Immature natural killer cell (primary cell): ENCODE measurements around the gene ZNF267. TPM values are rescaled to one million over a fixed set of nuclear protein-coding genes. Genes with fewer than 3 reads are reported as not detected.
"Not testable (repeated sequence)": the region's sequence is repeated elsewhere in the genome, so short reads cannot be mapped to it uniquely, and the experiment has no call there.

Source experiments
- DNase-seq, 3 donors: peaks; one replicate each; pipeline ENCODE4 v3.0.0; 2022; ENCODE audit warnings: mixed read lengths in 1 of 3
- H3K27ac Mint-ChIP-seq, 6 donors: one replicate each; pipeline ENCODE4 v1.8.0; 2020; ENCODE audit warnings: mixed read lengths in 6 of 6, mild to moderate bottlenecking in 5 of 6, inconsistent platforms in 4 of 6, moderate library complexity in 3 of 6
- H3K27me3 Mint-ChIP-seq, 3 donors: one replicate each; pipeline ENCODE4 v1.8.0; 2020 to 2021; ENCODE audit warnings: low read depth in 3 of 3, mild to moderate bottlenecking in 3 of 3, mixed read lengths in 3 of 3, moderate library complexity in 3 of 3, inconsistent platforms in 1 of 3
- H3K36me3 Mint-ChIP-seq, 3 donors: one replicate each; pipeline ENCODE4 v1.8.0; 2020; ENCODE audit warnings: mixed read lengths in 3 of 3, inconsistent platforms in 2 of 3, mild to moderate bottlenecking in 2 of 3
- H3K4me1 Mint-ChIP-seq, 2 donors: one replicate each; pipeline ENCODE4 v1.8.0; 2020; ENCODE audit warnings: inconsistent platforms in 2 of 2, mild to moderate bottlenecking in 2 of 2, mixed read lengths in 2 of 2, moderate library complexity in 1 of 2
- H3K4me3 Mint-ChIP-seq, 5 donors: one replicate each; pipeline ENCODE4 v1.8.0; 2020; ENCODE audit warnings: mild to moderate bottlenecking in 5 of 5, mixed read lengths in 5 of 5, inconsistent platforms in 3 of 5, moderate library complexity in 3 of 5
- H3K9me3 Mint-ChIP-seq, 6 donors: one replicate each; pipeline ENCODE4 v1.8.0; 2020; ENCODE audit warnings: mild to moderate bottlenecking in 6 of 6, mixed read lengths in 6 of 6, inconsistent platforms in 4 of 6, moderate library complexity in 3 of 6
- polyA plus RNA-seq, 3 donors: library from polyadenylated mRNA; unstranded; fragments of 300-500 nt; fragmentation: Illumina TruSeq; gene quantifications; one replicate each; pipeline ENCODE4 v1.2.3, GENCODE V29; 2021

Gene ZNF267
- polyA plus RNA-seq, 3 donors from 2014 or later: 7.9 to 11.3 (median 11.2) TPM

DNA sequence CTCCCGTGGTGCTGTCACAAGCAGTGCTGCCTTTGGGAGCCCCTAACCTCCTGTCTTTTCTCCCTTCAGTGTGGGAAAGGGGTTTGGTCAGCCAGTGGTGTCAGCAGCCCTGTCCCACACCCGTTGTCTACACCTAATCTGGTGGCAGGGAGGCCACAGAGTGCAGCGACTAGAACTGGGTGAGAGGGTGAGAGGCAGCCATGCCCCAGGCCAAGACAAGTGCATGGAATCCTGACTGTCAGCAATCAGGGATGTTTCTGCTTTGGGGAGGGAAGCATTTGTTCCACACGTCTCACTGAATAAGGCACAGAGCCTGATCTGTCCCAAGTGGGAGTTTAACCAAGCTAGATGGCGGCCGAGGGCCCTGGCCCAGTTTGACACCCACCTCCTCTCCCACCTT lies 1.4 kb upstream of the ZNF267 start:
- Mint-ChIP-seq H3K4me3 (no peak overlapping the region), H3K9me3 (no peaks in the 10 kb centered on the region), H3K4me1 (peaks cover 64% of the 10 kb centered on the region in 2 donors), H3K27ac (peak overlapping the region in 3 of 6 donors; percentile 14 to 37 (median 34)), H3K27me3 (peaks cover 10 to 14% (median 12%) of the 10 kb centered on the region in 3 donors), H3K36me3 (no peaks in the 10 kb centered on the region)
- no peak for DNase-seq

- peaks cover 0 to 3% (median 0%) of the 10 kb centered on the region in 3 donors for H3K36me3 Mint-ChIP-seq
- H3K4me1 Mint-ChIP-seq: peaks cover 71 to 73% of the 10 kb centered on the region in 2 donors
- DNase-seq: peak; percentile 31 to 37 (median 34)
Observed at GRCh38 chr16:31874366-31875111, 932 bp downstream of the ZNF267 start.

DNA sequence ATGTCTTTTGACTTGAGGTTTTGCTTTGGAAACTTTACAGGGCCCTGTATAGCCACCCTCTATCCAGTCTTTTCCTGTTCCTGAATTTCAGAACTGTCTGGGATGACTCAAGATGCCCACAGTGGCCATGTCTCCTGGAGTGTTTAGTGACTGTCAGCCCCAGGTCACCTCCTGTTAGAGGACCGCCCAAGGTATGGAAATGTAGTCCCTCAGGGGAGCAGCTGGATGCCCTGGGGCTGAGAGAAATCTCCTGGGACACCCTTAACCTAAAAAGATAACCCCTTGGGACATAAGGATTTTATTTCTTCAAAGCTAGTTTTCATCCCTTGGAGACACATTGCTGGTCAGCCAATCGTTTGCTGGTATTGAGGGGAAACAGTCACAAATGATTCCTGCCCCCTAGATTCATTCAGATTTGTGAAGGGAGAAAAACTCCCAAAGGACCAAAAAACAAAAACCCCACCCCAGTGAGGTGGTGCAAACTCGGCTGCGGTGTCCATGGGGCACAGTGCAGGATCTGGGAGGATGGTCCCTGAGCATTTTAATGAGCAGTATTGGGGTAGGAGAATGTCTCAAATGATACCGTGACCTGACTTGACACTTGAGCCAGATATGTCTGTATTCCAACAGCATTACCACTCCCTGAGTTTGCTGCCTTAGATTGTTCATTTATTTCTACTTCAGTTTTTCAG lies 1.7 kb downstream of the ZNF267 start:
- H3K4me1 Mint-ChIP-seq: peaks cover 73 to 76% of the 10 kb centered on the region in 2 donors
- H3K27ac Mint-ChIP-seq: peak overlapping the region; percentile 85 to 97 (median 94)
- peak overlapping the region; percentile 97 to 98 (median 97) for H3K4me3 Mint-ChIP-seq
- no peaks in the 10 kb centered on the region for H3K9me3 Mint-ChIP-seq
- peaks cover 10 to 14% (median 12%) of the 10 kb centered on the region in 3 donors for H3K27me3 Mint-ChIP-seq
- peaks cover 0 to 3% (median 0%) of the 10 kb centered on the region in 3 donors for H3K36me3 Mint-ChIP-seq
- no peak for DNase-seq

More at GRCh38 chr16:31874366-31875111, 932 bp downstream of the ZNF267 start:
- peaks cover 10 to 12% (median 12%) of the 10 kb centered on the region in 3 donors for H3K27me3 Mint-ChIP-seq
- peak overlapping the region; percentile 97 to 98 (median 97) for H3K4me3 Mint-ChIP-seq
- H3K9me3 Mint-ChIP-seq: no peaks in the 10 kb centered on the region
- H3K27ac Mint-ChIP-seq: peak overlapping the region; percentile 85 to 97 (median 94)

DNA sequence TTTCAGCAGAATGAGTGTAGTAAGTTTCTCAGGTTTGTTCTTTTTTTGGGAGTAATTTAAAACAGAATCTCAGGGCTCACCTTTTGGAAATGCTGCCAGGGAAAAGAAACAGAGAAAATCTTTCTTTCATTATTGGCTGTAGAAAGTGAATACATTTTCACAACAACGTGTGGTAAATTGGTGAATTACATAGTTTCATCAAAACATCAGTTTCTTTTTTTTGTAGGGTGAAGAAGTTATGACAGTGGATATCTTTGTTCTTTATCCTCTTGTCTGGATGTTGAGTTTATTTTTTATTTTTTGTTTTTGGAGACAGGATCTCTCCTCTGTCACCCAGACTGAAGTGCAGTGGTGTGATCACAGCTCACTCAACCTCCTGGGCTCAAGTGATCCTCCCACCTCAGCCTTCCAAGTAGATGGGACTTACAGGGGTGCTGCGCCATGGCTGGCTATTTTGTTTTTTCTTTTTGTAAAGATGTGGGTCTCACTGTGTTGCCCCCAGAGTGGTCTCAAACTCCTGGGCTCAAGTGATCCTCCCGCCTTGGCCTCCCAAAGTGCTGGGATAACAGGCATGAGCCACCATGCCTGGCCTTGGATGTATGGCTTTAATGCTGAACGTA lies 2.4 kb downstream of the ZNF267 start:
- H3K27me3 Mint-ChIP-seq: peaks cover 10 to 14% (median 12%) of the 10 kb centered on the region in 3 donors
- no peaks in the 10 kb centered on the region for H3K9me3 Mint-ChIP-seq
- peak overlapping the region; percentile 78 to 95 (median 92) for H3K27ac Mint-ChIP-seq
- peak overlapping the region; percentile 97 to 98 (median 97) for H3K4me3 Mint-ChIP-seq
- peaks cover 75% of the 10 kb centered on the region in 2 donors for H3K4me1 Mint-ChIP-seq
- peaks cover 0 to 3% (median 0%) of the 10 kb centered on the region in 3 donors for H3K36me3 Mint-ChIP-seq
- DNase-seq: no peak

DNA sequence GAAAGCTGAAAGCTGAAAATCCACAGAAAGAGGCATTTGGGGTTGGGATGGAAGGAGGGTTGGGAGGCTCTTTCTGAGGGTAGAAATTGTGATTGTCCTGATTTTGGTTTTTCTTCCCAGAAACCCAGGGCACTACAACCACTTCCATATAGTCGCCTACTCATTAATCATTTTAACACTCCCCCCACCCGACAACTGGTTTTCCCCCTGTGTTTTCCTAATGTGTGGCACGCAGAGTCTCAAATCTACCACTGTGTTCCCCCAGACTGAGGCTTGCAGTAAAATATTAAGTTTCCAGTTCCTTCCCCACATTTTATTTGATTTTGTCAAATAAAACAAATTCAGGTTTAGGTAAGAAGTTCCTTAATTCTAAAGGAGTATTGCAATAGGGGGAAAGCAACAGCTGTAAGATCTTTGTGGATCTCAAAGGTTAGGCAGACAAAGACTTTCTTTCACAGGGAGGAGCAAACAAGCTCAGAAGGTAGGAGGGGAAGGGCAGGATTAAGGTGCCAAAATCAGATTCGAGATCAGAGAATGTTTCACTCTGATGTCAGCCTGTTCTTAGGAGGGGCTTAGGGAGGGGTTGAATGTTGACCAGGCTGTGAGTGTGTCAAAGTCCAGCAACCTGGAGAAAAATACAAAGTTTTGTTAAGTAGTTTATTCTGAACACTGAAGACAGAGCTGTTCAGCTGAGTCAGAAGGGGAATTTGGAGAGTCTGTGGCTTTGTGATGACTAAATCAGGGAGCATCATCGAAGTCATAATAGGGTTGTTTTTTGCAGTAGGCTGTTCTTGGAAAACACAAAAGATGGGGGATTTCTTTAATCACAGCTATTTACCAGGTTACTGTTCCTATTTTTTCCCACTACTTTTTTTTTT lies 3.6 kb downstream of the ZNF267 start:
- Mint-ChIP-seq H3K9me3 (no peaks in the 10 kb centered on the region), H3K27me3 (peaks cover 10 to 14% (median 12%) of the 10 kb centered on the region in 3 donors), H3K4me3 (peak overlapping the region; percentile 40 to 97 (median 56)), H3K36me3 (peaks cover 0 to 3% (median 0%) of the 10 kb centered on the region in 3 donors), H3K4me1 (peaks cover 81 to 86% of the 10 kb centered on the region in 2 donors), H3K27ac (peak overlapping the region; percentile 74 to 95 (median 87))
- peak in 1 of 3 donors; percentile 8 for DNase-seq

DNA sequence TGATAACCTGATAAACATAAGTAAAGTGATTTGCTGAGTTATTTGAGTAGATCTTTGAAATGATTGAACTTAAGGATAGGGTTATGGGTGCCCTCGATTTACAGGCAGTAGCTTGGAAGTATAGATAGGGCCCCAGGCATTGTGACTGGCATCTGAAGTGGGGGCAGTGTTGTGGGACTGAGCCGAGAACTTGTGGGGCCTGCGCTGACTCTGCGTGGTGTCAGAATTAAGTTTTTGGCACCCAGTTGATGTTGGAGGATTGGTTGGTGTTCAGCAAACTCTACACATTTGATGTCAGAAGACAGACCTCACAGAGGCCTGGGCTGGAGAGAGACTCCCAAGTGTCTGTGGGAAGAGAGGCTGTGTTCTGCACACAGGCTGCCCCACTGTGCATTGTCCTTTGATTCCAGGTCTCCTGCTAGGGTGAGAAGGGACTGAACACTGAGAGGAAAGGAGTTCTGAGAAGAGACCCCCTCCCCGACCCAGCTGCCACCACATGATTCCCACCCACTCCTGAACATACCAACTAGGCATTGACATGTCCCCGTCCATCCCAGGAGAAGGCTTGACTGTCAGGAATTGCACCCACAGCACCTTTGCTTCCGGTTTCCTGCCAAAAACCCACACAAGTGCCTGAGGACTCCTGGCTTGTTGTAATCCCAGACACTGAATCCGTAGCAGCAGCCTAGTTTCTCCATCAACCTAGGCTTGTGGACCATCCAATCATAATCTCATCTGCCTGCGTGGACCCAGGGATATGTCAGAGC lies 4.5 kb downstream of the ZNF267 start:
- H3K9me3 Mint-ChIP-seq: no peaks in the 10 kb centered on the region
- H3K27me3 Mint-ChIP-seq: peaks cover 7 to 12% (median 10%) of the 10 kb centered on the region in 3 donors
- peaks cover 85 to 93% of the 10 kb centered on the region in 2 donors for H3K4me1 Mint-ChIP-seq
- peaks cover 0 to 3% (median 0%) of the 10 kb centered on the region in 3 donors for H3K36me3 Mint-ChIP-seq
- DNase-seq: no peak
- peak overlapping the region; percentile 74 to 95 (median 87) for H3K27ac Mint-ChIP-seq
- peak overlapping the region in 3 of 5 donors; percentile 10 to 74 (median 56) for H3K4me3 Mint-ChIP-seq

DNA sequence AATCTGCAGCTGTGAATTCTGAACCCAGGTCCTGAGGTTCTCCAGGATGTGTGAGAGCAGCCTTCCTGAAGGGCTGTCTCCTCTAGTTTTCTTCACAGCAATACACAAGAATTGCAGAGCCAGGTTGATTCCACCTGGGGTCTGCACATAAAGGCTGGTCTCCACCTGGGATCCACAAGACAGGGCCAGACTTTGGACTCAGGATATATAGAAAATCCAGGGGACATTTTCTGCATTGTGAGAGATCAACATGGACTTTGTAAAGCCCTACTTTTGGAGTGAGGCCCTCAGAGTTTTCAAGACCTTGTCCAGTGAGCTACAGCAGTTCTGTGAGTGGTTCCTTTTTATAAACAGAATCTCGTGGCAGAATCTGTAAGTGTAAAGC lies 6.3 kb downstream of the ZNF267 start:
- H3K36me3 Mint-ChIP-seq: peaks cover 0 to 3% (median 0%) of the 10 kb centered on the region in 3 donors
- peaks cover 0 to 2% (median 0%) of the 10 kb centered on the region in 3 donors for H3K27me3 Mint-ChIP-seq

GRCh38 chr16:31880322-31880979 lies 6.8 kb downstream of the ZNF267 start:
- Mint-ChIP-seq H3K4me1 (peaks cover 69 to 100% of the 10 kb centered on the region in 2 donors), H3K27me3 (peaks cover 0 to 2% (median 0%) of the 10 kb centered on the region in 3 donors), H3K4me3 (peak overlapping the region in 3 of 5 donors; percentile 10 to 64 (median 51)), H3K27ac (peak overlapping the region; percentile 60 to 79 (median 70)), H3K9me3 (no peaks in the 10 kb centered on the region), H3K36me3 (peaks cover 0 to 7% (median 0%) of the 10 kb centered on the region in 3 donors)
- peak in 1 of 3 donors; percentile 10 for DNase-seq

More for the DNA sequence above, 6.3 kb downstream of the ZNF267 start:
- Mint-ChIP-seq H3K4me3 (peak overlapping the region in 2 of 5 donors; percentile 39 to 64), H3K27ac (peak overlapping the region; percentile 60 to 79 (median 70)), H3K4me1 (peaks cover 72 to 100% of the 10 kb centered on the region in 2 donors), H3K9me3 (no peaks in the 10 kb centered on the region)
- no peak for DNase-seq

- H3K9me3 Mint-ChIP-seq: peaks cover 0 to 5% (median under 1%) of the 10 kb centered on the region in 6 donors
- H3K4me3 Mint-ChIP-seq: no peak overlapping the region
- no peaks in the 10 kb centered on the region for H3K27me3 Mint-ChIP-seq
- H3K4me1 Mint-ChIP-seq: peaks cover 44 to 93% of the 10 kb centered on the region in 2 donors
- peaks cover 20 to 40% (median 27%) of the 10 kb centered on the region in 3 donors for H3K36me3 Mint-ChIP-seq
- H3K27ac Mint-ChIP-seq: peak overlapping the region in 1 of 6 donors; percentile 52
- no peak for DNase-seq
Observed at GRCh38 chr16:31886227-31886626, 12.6 kb downstream of the ZNF267 start.

GRCh38 chr16:31888735-31889134 lies 15.1 kb downstream of the ZNF267 start:
- H3K36me3 Mint-ChIP-seq: peaks cover 40 to 64% (median 45%) of the 10 kb centered on the region in 3 donors
- H3K4me1 Mint-ChIP-seq: peaks cover 43 to 92% of the 10 kb centered on the region in 2 donors
- peak overlapping the region in 4 of 6 donors; percentile 41 to 68 (median 50) for H3K27ac Mint-ChIP-seq
- no peaks in the 10 kb centered on the region for H3K27me3 Mint-ChIP-seq
- peaks cover 0 to 8% (median 4%) of the 10 kb centered on the region in 6 donors for H3K9me3 Mint-ChIP-seq
- no peak for DNase-seq
- no peak overlapping the region for H3K4me3 Mint-ChIP-seq

DNA sequence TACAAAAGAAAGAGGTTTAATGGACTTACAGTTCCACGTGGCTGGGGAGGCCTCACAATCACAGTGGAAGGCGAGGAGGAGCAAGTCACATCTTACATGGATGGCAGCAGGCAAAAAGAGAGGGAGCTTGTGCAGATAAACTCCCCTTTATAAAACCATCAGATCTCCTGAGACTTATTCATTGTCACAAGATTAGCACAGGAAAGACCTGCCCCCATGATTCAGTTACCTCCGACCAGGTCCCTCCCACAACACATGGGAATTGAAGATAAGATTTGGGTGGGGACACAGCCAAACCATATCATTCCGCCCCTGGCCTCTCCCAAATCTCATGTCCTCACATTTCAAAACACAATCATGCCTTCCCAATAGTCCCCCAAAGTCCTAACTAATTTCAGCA lies 18.5 kb downstream of the ZNF267 start:
- peaks cover 67 to 85% (median 67%) of the 10 kb centered on the region in 3 donors for H3K36me3 Mint-ChIP-seq

More for the DNA sequence above, 18.5 kb downstream of the ZNF267 start:
- not testable (repeated sequence) for H3K27me3 Mint-ChIP-seq, H3K4me3 Mint-ChIP-seq, DNase-seq
- Mint-ChIP-seq H3K9me3 (peaks cover 0 to 11% (median 4%) of the 10 kb centered on the region in 6 donors), H3K27ac (peak overlapping the region in 2 of 6 donors; percentile 14 to 39), H3K4me1 (peaks cover 46 to 92% of the 10 kb centered on the region in 2 donors)
